Measurements from ENCODE around the gene SETD1B.

Gene SETD1B

GRCh38 chr12:121767525-121768016, 36.2 kb upstream of the SETD1B start:
- TF ChIP-seq ZC3H10 (CRISPR knock-in tag; IDR thresholded peaks at IDR 0.05) (no peak), ZFP30 (CRISPR knock-in tag; IDR thresholded peaks at IDR 0.05) (no peak), TCF4 (CRISPR knock-in tag; IDR thresholded peaks at IDR 0.05; ENCODE audit: borderline replicate concordance) (peak; percentile 86), TSHZ2 (CRISPR knock-in tag; IDR thresholded peaks at IDR 0.05) (0 out of 2 replicates have a peak, but pooled peaks have one; percentile 49), OSR1 (CRISPR knock-in tag; IDR thresholded peaks at IDR 0.05) (no peak), CSDC2 (CRISPR knock-in tag; IDR thresholded peaks at IDR 0.05) (no peak), GLIS3 (CRISPR knock-in tag; IDR thresholded peaks at IDR 0.05) (no peak), ZFP3 (CRISPR knock-in tag; IDR thresholded peaks at IDR 0.05) (no peak), PPARA (CRISPR knock-in tag; IDR thresholded peaks at IDR 0.05; ENCODE audit: borderline replicate concordance) (no peak), TOX (CRISPR knock-in tag; IDR thresholded peaks at IDR 0.05; ENCODE audit: borderline replicate concordance) (no peak)
- peak; percentile 84 for ATAC-seq

- no peak for ATAC-seq
- TF ChIP-seq TSHZ2 (CRISPR knock-in tag; IDR thresholded peaks at IDR 0.05) (no peak), ZFP3 (CRISPR knock-in tag; IDR thresholded peaks at IDR 0.05) (no peak), SNAI2 (CRISPR knock-in tag; IDR thresholded peaks at IDR 0.05) (no peak), ZNF70 (CRISPR knock-in tag; IDR thresholded peaks at IDR 0.05) (no peak), CSDC2 (CRISPR knock-in tag; IDR thresholded peaks at IDR 0.05) (no peak), CREB5 (CRISPR knock-in tag; IDR thresholded peaks at IDR 0.05; ENCODE audit: low read depth) (no peak), ARNTL (CRISPR knock-in tag; IDR thresholded peaks at IDR 0.05; ENCODE audit: borderline replicate concordance, low read depth) (no peak), TOX (CRISPR knock-in tag; IDR thresholded peaks at IDR 0.05; ENCODE audit: borderline replicate concordance) (no peak), ISL1 (CRISPR knock-in tag; IDR thresholded peaks at IDR 0.05) (no peak)
These were observed 34.4 kb upstream of the SETD1B start for GRCh38 chr12:121769297-121769830.

- ATAC-seq = no peak
- TF ChIP-seq CSRNP3 (CRISPR knock-in tag; IDR thresholded peaks at IDR 0.05) (no peak), ZFP3 (CRISPR knock-in tag; IDR thresholded peaks at IDR 0.05) (no peak), GLIS3 (CRISPR knock-in tag; IDR thresholded peaks at IDR 0.05) (no peak), POU6F1 (CRISPR knock-in tag; IDR thresholded peaks at IDR 0.05; ENCODE audit: borderline replicate concordance, low read depth) (no peak), TOX (CRISPR knock-in tag; IDR thresholded peaks at IDR 0.05; ENCODE audit: borderline replicate concordance) (no peak), ISL1 (CRISPR knock-in tag; IDR thresholded peaks at IDR 0.05) (no peak), BACH2 (CRISPR knock-in tag; IDR thresholded peaks at IDR 0.05; ENCODE audit: borderline replicate concordance) (no peak), ZNF70 (CRISPR knock-in tag; IDR thresholded peaks at IDR 0.05) (no peak), ESRRG (CRISPR knock-in tag; IDR thresholded peaks at IDR 0.05) (no peak)
These were observed 33.9 kb upstream of the SETD1B start for GRCh38 chr12:121769831-121770301.
